DOHH2 (cell line): ENCODE results near the gene UBFD1.

Experiments
- H3F3A ChIP-seq: fragments of 200-600 bp; sonication (generic), shearing (Covaris generic); 2 replicates; pipeline ENCODE4 v1.6.0; 2016; ENCODE audit warnings: antibody characterized with exemption, mild to moderate bottlenecking; ENCODE audit not compliant: control insufficient read depth, insufficient read depth
- H3K27ac ChIP-seq: fragments of 200-600 bp; sonication (generic); 2 replicates; pipeline ENCODE4 v1.5.1; 2014; ENCODE audit warnings: low read depth, mild to moderate bottlenecking, low read length, moderate library complexity
- H3K27me3 ChIP-seq: fragments of 200-600 bp; sonication (generic); 2 replicates; pipeline ENCODE4 v1.6.1; 2014; ENCODE audit warnings: mild to moderate bottlenecking, low read length, mixed read lengths; ENCODE audit not compliant: control insufficient read depth
- H3K36me3 ChIP-seq: fragments of 200-600 bp; sonication (generic); 2 replicates; pipeline ENCODE4 v1.6.1; 2014; ENCODE audit warnings: mild to moderate bottlenecking, low read length, moderate library complexity, mixed read lengths; ENCODE audit not compliant: control insufficient read depth
- H3K4me1 ChIP-seq: fragments of 200-600 bp; sonication (generic); 2 replicates; pipeline ENCODE4 v1.6.1; 2014; ENCODE audit warnings: mild to moderate bottlenecking, low read length, mixed read lengths; ENCODE audit not compliant: control insufficient read depth
- H3K4me2 ChIP-seq: fragments of 200-600 bp; sonication (generic); 2 replicates; pipeline ENCODE4 v1.6.0; 2014; ENCODE audit warnings: mild to moderate bottlenecking, low read length, moderate library complexity
- H3K4me3 ChIP-seq: fragments of 200-600 bp; sonication (generic); 2 replicates; pipeline ENCODE4 v1.5.1; 2014; ENCODE audit warnings: mild to moderate bottlenecking, low read length, mixed read lengths
- H3K79me2 ChIP-seq: fragments of 200-600 bp; sonication (generic); 2 replicates; pipeline ENCODE4 v1.6.1; 2014; ENCODE audit warnings: mild to moderate bottlenecking, low read length, mixed read lengths; ENCODE audit not compliant: control insufficient read depth
- H3K9me2 ChIP-seq: fragments of 200-600 bp; sonication (generic); replicated peaks from 2 replicates; pipeline ENCODE4 v1.6.1; 2014; ENCODE audit warnings: mild to moderate bottlenecking, low read length, mixed read lengths; ENCODE audit not compliant: control insufficient read depth
- H3K9me3 ChIP-seq: fragments of 200-600 bp; sonication (generic); 2 replicates; pipeline ENCODE4 v1.6.1; 2014; ENCODE audit warnings: antibody characterized with exemption, low read length, mixed read lengths; ENCODE audit not compliant: control insufficient read depth, insufficient read depth
- H4K20me1 ChIP-seq: fragments of 200-600 bp; sonication (generic); 2 replicates; pipeline ENCODE4 v1.6.0; 2014; ENCODE audit warnings: low read depth, mild to moderate bottlenecking, antibody characterized with exemption, low read length, moderate library complexity; ENCODE audit not compliant: control insufficient read depth, insufficient read depth
- CTCF ChIP-seq: fragments of 200-600 bp; sonication (generic); IDR thresholded peaks from one replicate; pipeline ENCODE4 v1.5.1; 2014; ENCODE audit warnings: antibody characterized with exemption, mild to moderate bottlenecking, low read depth, low read length; ENCODE audit not compliant: poor library complexity, severe bottlenecking
- EZH2phosphoT487 ChIP-seq: fragments of 200-600 bp; sonication (generic); IDR thresholded peaks from 2 replicates; pipeline ENCODE4 v1.6.1; 2017; ENCODE audit warnings: borderline replicate concordance, mild to moderate bottlenecking, antibody characterized with exemption, low read length, moderate library complexity, mixed read lengths

UBFD1 gene

GRCh38 chr16:23595246-23595950 is 37.9 kb downstream of the UBFD1 start:
- Histone ChIP-seq H4K20me1 (peaks cover 14% of the 10 kb centered on the region; the same call in 1 of the 2 replicates), H3K27me3 (no peaks in the 10 kb centered on the region), H3K4me1 (peaks cover 25% of the 10 kb centered on the region), H3K79me2 (peaks cover 56% of the 10 kb centered on the region), H3F3A (peaks cover 9% of the 10 kb centered on the region), H3K27ac (peak overlapping the region; percentile 45), H3K36me3 (peaks cover 48% of the 10 kb centered on the region), H3K4me3 (peak overlapping the region; percentile 100), H3K9me2 (no peaks in the 10 kb centered on the region), H3K9me3 (no peaks in the 10 kb centered on the region), H3K4me2 (peak overlapping the region; percentile 74)
- TF ChIP-seq CTCF (no peak), EZH2phosphoT487 (no peak)

- H3K27me3 ChIP-seq: no peaks in the 10 kb centered on the region
- H3K4me3 ChIP-seq: peak within 1 kb of the TSS; percentile 100
- H4K20me1 ChIP-seq: peaks cover 14% of the 10 kb centered on the region; the same call in 1 of the 2 replicates
- H3K4me2 ChIP-seq: peak within 1 kb of the TSS; percentile 74
- peaks cover 48% of the 10 kb centered on the region for H3K79me2 ChIP-seq
- no peaks in the 10 kb centered on the region for H3K9me2 ChIP-seq
- H3K36me3 ChIP-seq: peaks cover 44% of the 10 kb centered on the region
- no peak for TF ChIP-seq EZH2phosphoT487
- TF ChIP-seq CTCF: peak; percentile 82
- H3K27ac ChIP-seq: peak within 1 kb of the TSS; percentile 45
- peaks cover 9% of the 10 kb centered on the region for H3F3A ChIP-seq
- H3K9me3 ChIP-seq: no peaks in the 10 kb centered on the region
- peaks cover 25% of the 10 kb centered on the region for H3K4me1 ChIP-seq
Measured at GRCh38 chr16:23595951-23596720, 38.6 kb downstream of the UBFD1 start, which contains the start of gene NDUFAB1. Gene NDUFAB1 (minus strand): TSS chr16:23596316. CDS start chr16:23596290, 26 bp downstream.

GRCh38 chr16:23597003-23597756 is 39.7 kb downstream of the UBFD1 start:
- Histone ChIP-seq H3K36me3 (peaks cover 35% of the 10 kb centered on the region), H3K79me2 (peaks cover 38% of the 10 kb centered on the region), H3F3A (peaks cover 9% of the 10 kb centered on the region), H3K4me3 (peak overlapping the region; percentile 100), H3K27ac (peak overlapping the region; percentile 45), H3K9me2 (no peaks in the 10 kb centered on the region), H3K4me1 (peaks cover 25% of the 10 kb centered on the region), H3K4me2 (peak overlapping the region; percentile 74), H3K27me3 (no peaks in the 10 kb centered on the region), H3K9me3 (no peaks in the 10 kb centered on the region), H4K20me1 (0 out of 2 replicates have a peak, but pooled peaks cover 8% of the 10 kb centered on the region)
- TF ChIP-seq EZH2phosphoT487 (no peak), CTCF (peak; percentile 76)
